Cardiac muscle cell (in vitro differentiated cells and primary cell): Measurements from ENCODE around the gene DMXL2. TPM values are rescaled to one million over a fixed set of nuclear protein-coding genes. Genes with fewer than 3 reads are reported as not detected.
A peak's percentile ranks its signal among the peaks of the same experiment; 100 is the strongest.

Experiments
- DNase-seq, 2 donors: peaks; one replicate each; pipeline versions ENCODE4 v3.0.0 to v3.0.0-alpha.2; 2010 to 2017; ENCODE audit warnings: low read depth in 1 of 2, low spot score in 1 of 2
- H3K27ac ChIP-seq: fragments of 200-600 bp; sonication (generic); 2 replicates; pipeline ENCODE4 v1.5.1; 2016
- H3K27me3 ChIP-seq: fragments of 200-600 bp; sonication (generic); 2 replicates; pipeline ENCODE4 v1.6.0; 2016; ENCODE audit warnings: control low read depth
- H3K36me3 ChIP-seq: fragments of 200-600 bp; sonication (generic); 2 replicates; pipeline ENCODE4 v1.5.1; 2016; ENCODE audit warnings: control low read depth
- H3K4me1 ChIP-seq: fragments of 200-600 bp; sonication (generic); 2 replicates; pipeline ENCODE4 v1.8.1; 2017; ENCODE audit warnings: low read depth, mild to moderate bottlenecking, mixed run types
- H3K4me3 ChIP-seq: fragments of 200-600 bp; sonication (generic); 2 replicates; pipeline ENCODE4 v1.5.1; 2016; ENCODE audit warnings: mild to moderate bottlenecking
- H3K9me3 ChIP-seq: fragments of 200-600 bp; sonication (generic); 2 replicates; pipeline ENCODE4 v1.5.1; 2017; ENCODE audit warnings: low read depth, mild to moderate bottlenecking, control low read depth
- polyA plus RNA-seq: library from polyadenylated mRNA; unstranded; fragments of >200 nt; fragmentation: Nextera tagmentation; extraction: Ambion mirVana; gene quantifications from 2 replicates; pipeline ENCODE4 v1.2.1, GENCODE V29; 2016
- total RNA-seq: library from RNA; depleted of rRNA; stranded (reverse); fragments of >200 nt; gene quantifications from 2 replicates; pipeline ENCODE4 v1.2.3, GENCODE V29; 2016
- TF ChIP-seq, protein P1 (sequence below): IDR thresholded peaks from 2 replicates; pipeline ENCODE4 v1.5.1; 2012; ENCODE audit warnings: low read depth, mild to moderate bottlenecking, low read length

Gene DMXL2
- total and polyA plus RNA-seq, 2 experiments from 2014 or later: 16.3 to 34.0 TPM

DNA sequence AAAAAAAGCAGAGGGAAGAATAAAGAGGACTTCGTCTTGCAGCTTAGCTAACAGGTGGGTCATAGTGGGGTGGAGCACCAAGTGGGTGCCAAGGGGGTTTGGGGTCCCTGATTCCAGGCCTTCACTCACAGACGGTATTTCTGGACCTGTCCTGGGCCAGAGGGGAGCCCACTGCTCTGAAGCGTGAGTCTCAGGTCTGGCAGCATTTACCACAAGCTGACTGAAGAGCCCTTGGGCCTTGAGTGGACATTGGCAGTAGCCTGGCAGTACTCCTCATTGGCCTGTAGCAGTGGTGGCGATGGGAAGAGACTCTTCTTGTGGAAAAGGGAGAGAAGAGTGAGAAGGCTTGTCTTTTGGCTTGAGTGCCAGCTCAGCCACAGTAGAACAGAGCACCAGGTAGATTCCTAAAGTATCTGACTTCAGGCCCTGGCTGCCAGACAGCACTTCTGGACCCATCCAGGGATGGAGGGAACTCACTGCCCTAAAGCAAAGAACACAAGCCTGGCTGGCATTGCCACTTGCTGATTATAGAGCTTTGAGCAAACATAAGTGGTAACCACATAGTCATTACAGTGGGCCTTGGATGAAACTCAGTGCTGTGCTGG is 208.2 kb downstream of the DMXL2 start:
- H3K27ac ChIP-seq: no peak overlapping the region
- no peak overlapping the region for H3K4me3 ChIP-seq
- no peaks in the 10 kb centered on the region for H3K9me3 ChIP-seq
- no peaks in the 10 kb centered on the region for H3K36me3 ChIP-seq
- no peak for DNase-seq
- no peaks in the 10 kb centered on the region for H3K27me3 ChIP-seq
- H3K4me1 ChIP-seq: no peaks in the 10 kb centered on the region
- TF ChIP-seq, protein P1, sequence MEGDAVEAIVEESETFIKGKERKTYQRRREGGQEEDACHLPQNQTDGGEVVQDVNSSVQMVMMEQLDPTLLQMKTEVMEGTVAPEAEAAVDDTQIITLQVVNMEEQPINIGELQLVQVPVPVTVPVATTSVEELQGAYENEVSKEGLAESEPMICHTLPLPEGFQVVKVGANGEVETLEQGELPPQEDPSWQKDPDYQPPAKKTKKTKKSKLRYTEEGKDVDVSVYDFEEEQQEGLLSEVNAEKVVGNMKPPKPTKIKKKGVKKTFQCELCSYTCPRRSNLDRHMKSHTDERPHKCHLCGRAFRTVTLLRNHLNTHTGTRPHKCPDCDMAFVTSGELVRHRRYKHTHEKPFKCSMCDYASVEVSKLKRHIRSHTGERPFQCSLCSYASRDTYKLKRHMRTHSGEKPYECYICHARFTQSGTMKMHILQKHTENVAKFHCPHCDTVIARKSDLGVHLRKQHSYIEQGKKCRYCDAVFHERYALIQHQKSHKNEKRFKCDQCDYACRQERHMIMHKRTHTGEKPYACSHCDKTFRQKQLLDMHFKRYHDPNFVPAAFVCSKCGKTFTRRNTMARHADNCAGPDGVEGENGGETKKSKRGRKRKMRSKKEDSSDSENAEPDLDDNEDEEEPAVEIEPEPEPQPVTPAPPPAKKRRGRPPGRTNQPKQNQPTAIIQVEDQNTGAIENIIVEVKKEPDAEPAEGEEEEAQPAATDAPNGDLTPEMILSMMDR: no peak

DNA sequence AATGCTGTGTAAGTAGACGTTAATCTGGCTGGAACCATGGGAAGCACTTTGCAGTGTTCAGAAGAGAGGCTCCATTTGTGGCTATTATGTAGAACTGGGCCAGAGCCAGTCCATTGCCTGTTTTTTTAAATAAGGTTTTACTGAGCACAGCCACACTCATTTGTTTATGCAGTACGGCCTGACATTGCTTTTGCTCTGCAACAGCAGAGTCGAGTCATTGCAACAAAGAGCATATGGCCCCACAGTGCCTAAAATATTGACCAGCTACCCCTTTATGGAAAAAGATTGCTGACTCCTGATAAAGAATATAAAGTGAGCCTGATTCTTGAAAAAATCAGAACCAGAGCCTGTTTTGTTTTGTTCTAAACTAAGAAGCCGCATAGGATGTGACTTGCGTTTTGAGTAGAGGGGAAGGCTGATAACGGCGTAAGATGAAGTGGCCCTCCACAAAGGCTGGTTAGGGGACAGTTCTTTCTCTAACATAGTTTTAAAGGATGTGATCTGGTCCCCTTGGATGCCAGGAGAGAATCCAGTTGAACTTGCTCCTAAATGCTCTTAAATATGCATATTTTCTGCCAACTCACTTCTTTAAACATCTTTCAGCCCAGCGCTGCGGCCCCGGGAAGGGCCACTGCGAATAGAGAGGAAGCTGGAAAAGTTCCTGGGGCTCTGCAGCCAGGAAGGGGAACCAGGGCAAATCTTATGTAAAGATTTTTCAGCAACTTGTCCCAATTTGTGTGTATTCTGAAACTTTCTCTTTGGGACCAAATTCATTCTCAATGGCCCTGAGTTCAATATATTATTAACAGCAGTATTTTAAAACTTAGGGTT is 216.7 kb downstream of the DMXL2 start:
- H3K27me3 ChIP-seq: no peaks in the 10 kb centered on the region
- DNase-seq: no peak
- no peak overlapping the region for H3K4me3 ChIP-seq
- TF ChIP-seq, protein P1: no peak
- no peaks in the 10 kb centered on the region for H3K4me1 ChIP-seq
- H3K36me3 ChIP-seq: no peaks in the 10 kb centered on the region
- no peaks in the 10 kb centered on the region for H3K9me3 ChIP-seq
- no peak overlapping the region for H3K27ac ChIP-seq

DNA sequence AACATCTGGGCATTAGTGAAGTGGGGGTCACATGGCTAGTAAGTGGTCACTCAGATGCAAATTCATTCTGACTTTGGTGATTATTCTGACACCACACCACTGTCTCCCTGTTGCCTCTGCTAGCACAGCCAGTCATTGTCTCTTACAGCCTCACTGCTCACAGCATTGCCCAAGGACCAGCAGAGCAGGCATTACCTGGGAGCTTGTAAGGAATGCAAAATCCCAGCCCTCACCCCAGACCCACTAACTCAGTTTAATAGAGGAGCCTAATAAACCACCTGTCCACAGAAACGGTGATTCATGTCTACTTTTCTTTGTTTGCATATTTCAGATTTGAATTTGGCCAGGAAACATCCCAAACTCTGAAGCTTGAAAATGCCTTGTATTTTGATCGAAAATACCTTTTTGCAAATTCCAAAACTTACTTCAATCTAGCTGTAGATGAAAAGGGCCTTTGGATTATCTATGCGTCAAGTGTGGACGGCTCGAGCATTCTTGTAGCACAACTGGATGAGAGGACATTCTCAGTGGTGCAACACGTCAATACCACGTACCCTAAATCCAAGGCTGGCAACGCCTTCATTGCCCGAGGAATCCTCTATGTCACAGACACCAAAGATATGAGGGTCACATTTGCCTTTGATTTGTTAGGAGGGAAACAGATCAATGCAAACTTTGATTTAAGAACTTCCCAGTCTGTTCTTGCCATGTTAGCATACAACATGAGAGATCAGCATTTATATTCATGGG is 218.4 kb downstream of the DMXL2 start:
- Histone ChIP-seq H3K9me3 (no peaks in the 10 kb centered on the region), H3K4me3 (no peak overlapping the region), H3K36me3 (no peaks in the 10 kb centered on the region), H3K27ac (no peak overlapping the region), H3K27me3 (no peaks in the 10 kb centered on the region), H3K4me1 (no peaks in the 10 kb centered on the region)
- TF ChIP-seq, protein P1: no peak
- DNase-seq: no peak

DNA sequence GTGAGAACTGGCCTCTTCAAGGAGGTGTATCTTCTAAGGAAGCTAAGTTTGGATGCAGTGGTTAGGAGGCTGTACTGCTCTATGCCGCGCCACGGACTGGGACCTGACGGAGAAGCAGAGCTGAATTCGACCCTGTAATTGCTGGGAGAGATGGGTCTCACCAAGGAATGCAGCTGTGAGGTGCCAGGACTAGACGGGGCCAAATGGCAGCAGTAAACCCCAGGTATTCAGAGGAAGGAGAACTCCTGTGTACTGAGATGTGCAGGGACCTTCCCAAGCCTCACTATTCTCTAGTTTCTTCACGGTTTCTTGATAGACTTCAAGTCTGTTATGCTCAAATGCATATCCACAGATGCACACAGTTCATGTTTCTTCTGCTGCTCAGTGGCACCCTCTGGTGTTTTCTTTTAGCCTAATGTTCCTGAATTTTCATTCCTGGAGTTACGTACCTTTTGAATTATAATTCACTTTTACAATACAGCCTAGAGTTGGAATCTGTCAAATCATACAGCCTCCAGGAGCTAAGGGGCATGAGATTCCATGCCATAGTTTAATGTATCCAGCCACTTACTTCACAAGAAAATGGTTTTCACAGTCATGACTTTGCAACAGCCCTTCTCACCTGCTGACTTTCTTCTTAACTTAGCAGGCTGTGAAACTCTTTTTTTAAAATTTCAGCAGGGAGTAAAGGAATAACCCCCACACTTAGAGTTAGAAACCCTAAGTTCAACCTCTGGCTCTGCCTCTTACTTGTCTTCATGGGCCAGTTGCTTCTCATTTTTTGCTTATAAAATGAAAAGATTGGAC is 219.3 kb downstream of the DMXL2 start:
- Histone ChIP-seq H3K9me3 (no peaks in the 10 kb centered on the region), H3K27ac (no peak overlapping the region), H3K36me3 (no peaks in the 10 kb centered on the region), H3K27me3 (no peaks in the 10 kb centered on the region), H3K4me1 (no peaks in the 10 kb centered on the region), H3K4me3 (no peak overlapping the region)
- DNase-seq: peak; percentile 54 to 69
- TF ChIP-seq, protein P1: peak; percentile 69

DNA sequence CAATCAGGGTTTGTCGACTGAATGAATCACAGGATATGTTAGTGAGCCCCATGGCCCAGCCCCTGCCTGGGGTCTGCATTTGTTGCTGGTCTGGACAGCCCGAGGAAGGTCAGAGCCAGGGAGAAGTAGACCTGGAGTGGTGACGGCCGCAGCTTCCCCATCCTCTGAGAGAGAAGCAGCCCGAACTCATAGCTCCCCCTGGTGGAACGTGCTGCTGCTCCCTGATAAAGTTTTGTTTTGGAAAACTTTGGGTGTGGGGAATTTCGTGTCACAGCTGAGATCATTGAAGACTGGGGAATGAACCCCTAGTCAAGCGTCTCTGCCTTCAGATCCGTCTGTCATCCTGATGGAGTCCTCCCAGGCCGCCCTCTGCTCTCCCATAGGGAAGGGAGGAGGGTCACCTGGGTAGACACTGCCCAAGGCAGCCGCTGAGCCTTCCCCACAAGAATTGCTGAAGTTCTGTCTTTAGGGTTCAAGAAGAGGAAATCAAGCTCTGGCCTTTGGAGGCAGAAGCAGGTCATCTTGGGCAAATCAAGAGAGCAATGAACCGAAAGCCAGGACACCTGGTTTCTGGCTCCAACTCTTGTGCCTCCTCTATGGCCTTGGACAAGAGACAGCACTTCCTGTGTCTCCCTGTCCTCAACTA is 220.6 kb downstream of the DMXL2 start:
- TF ChIP-seq, protein P1: peak; percentile 84
- H3K27me3 ChIP-seq: no peaks in the 10 kb centered on the region
- H3K36me3 ChIP-seq: no peaks in the 10 kb centered on the region
- no peaks in the 10 kb centered on the region for H3K4me1 ChIP-seq
- no peak overlapping the region for H3K4me3 ChIP-seq
- H3K9me3 ChIP-seq: no peaks in the 10 kb centered on the region
- no peak overlapping the region for H3K27ac ChIP-seq
- peak; percentile 62 to 74 for DNase-seq
